Hepatocyte (in vitro differentiated cells): ENCODE measurements around the gene PDE3B. TPM values are rescaled to one million over a fixed set of nuclear protein-coding genes. Genes with fewer than 3 reads are reported as not detected.

Experiments
- DNase-seq: peaks from one replicate; pipeline ENCODE4 v3.0.0-alpha.2; 2016; ENCODE audit warnings: low spot score
- H2AFZ ChIP-seq: fragments of 200-600 bp; sonication (generic); 2 replicates; pipeline ENCODE4 v1.6.0; 2016; ENCODE audit warnings: antibody characterized with exemption, mild to moderate bottlenecking
- H3K27ac ChIP-seq: fragments of 200-600 bp; sonication (generic); 2 replicates; pipeline ENCODE4 v1.5.1; 2016; ENCODE audit warnings: mild to moderate bottlenecking
- H3K27me3 ChIP-seq: fragments of 200-600 bp; sonication (generic); 2 replicates; pipeline ENCODE4 v1.6.1; 2016
- H3K36me3 ChIP-seq: fragments of 200-600 bp; sonication (generic); replicated peaks from 2 replicates; pipeline ENCODE4 v1.5.1; 2016; ENCODE audit warnings: low read depth; ENCODE audit not compliant: insufficient read depth
- H3K4me1 ChIP-seq: fragments of 200-600 bp; sonication (generic); 2 replicates; pipeline ENCODE4 v1.5.1; 2016; ENCODE audit warnings: mild to moderate bottlenecking, moderate library complexity; ENCODE audit not compliant: insufficient read depth
- H3K4me2 ChIP-seq: fragments of 200-600 bp; sonication (generic); 2 replicates; pipeline ENCODE4 v1.6.0; 2016
- H3K4me3 ChIP-seq: fragments of 200-600 bp; sonication (generic); 2 replicates; pipeline ENCODE4 v1.5.1; 2016; ENCODE audit warnings: mild to moderate bottlenecking
- H3K79me2 ChIP-seq: fragments of 200-600 bp; sonication (generic); 2 replicates; pipeline ENCODE4 v1.6.0; 2017; ENCODE audit warnings: mild to moderate bottlenecking
- H3K9me2 ChIP-seq: fragments of 200-600 bp; sonication (generic); replicated peaks from 2 replicates; pipeline ENCODE4 v1.6.0; 2017; ENCODE audit warnings: mild to moderate bottlenecking; ENCODE audit not compliant: insufficient read depth
- H3K9me3 ChIP-seq: fragments of 200-600 bp; sonication (generic); 2 replicates; pipeline ENCODE4 v1.5.1; 2016; ENCODE audit warnings: low read depth, mild to moderate bottlenecking
- H4K20me1 ChIP-seq: fragments of 200-600 bp; sonication (generic); 2 replicates; pipeline ENCODE4 v1.6.0; 2016; ENCODE audit warnings: mild to moderate bottlenecking; ENCODE audit not compliant: insufficient read depth, poor library complexity, severe bottlenecking
- CTCF ChIP-seq: fragments of 200-600 bp; sonication (generic); IDR thresholded peaks from 2 replicates; pipeline ENCODE4 v1.5.1; 2016; ENCODE audit warnings: antibody characterized with exemption, mild to moderate bottlenecking; ENCODE audit not compliant: poor library complexity
- EZH2 ChIP-seq: fragments of 200-600 bp; sonication (generic); IDR thresholded peaks from 2 replicates; pipeline ENCODE4 v1.6.1; 2016; ENCODE audit warnings: antibody characterized with exemption, mild to moderate bottlenecking, borderline replicate concordance
- EZH2phosphoT487 ChIP-seq: fragments of 200-600 bp; sonication (generic); IDR thresholded peaks from one replicate; pipeline ENCODE4 v1.6.1; 2018; ENCODE audit warnings: antibody characterized with exemption, mild to moderate bottlenecking, low read depth, moderate library complexity; ENCODE audit not compliant: unreplicated experiment, severe bottlenecking
- WGBS: methylation state at CpG from one replicate; pipeline ENCODE4 v1.1.6; 2016; ENCODE audit warnings: low lambda C conversion rate; ENCODE audit errors: missing lambda C conversion rate; 5-methylcytosine and 5-hydroxymethylcytosine counted together
- polyA plus RNA-seq: library from polyadenylated mRNA; unstranded; fragments of >200 nt; fragmentation: Nextera tagmentation; extraction: Ambion mirVana; gene quantifications from 2 replicates; pipeline ENCODE4 v1.2.1, GENCODE V29; 2016
- total RNA-seq: library from RNA; depleted of rRNA; stranded (reverse); fragments of >200 nt; gene quantifications from 2 replicates; pipeline ENCODE4 v1.2.3, GENCODE V29; 2014

The PDE3B gene
- total and polyA plus RNA-seq, 2 experiments from 2014 or later = 15.8 to 46.3 TPM

GRCh38 chr11:14642873-14643696 lies 519 bp upstream of the PDE3B start:
- no peaks in the 10 kb centered on the region for H3K36me3 ChIP-seq
- no peaks in the 10 kb centered on the region for H3K27me3 ChIP-seq
- peaks cover 48% of the 10 kb centered on the region for H3K79me2 ChIP-seq
- DNase-seq = no peak
- H3K9me2 ChIP-seq = no peaks in the 10 kb centered on the region
- peak overlapping the region; percentile 75 for H3K4me2 ChIP-seq
- no peak for TF ChIP-seq EZH2phosphoT487
- 32% methylated on average over 48 of the region's 52 CpGs for WGBS
- H3K4me3 ChIP-seq = peak overlapping the region; percentile 40
- peaks cover 14% of the 10 kb centered on the region for H3K4me1 ChIP-seq
- peaks cover 3% of the 10 kb centered on the region for H4K20me1 ChIP-seq
- peak overlapping the region; percentile 64 for H3K27ac ChIP-seq
- no peaks in the 10 kb centered on the region for H3K9me3 ChIP-seq
- peak overlapping the region; percentile 68 for H2AFZ ChIP-seq

- Histone ChIP-seq H2AFZ (peak overlapping the region; percentile 75), H3K4me3 (peak overlapping the region; percentile 88), H3K4me2 (peak overlapping the region; percentile 75), H3K79me2 (peaks cover 62% of the 10 kb centered on the region), H3K9me3 (no peaks in the 10 kb centered on the region), H3K9me2 (no peaks in the 10 kb centered on the region), H3K27ac (peak overlapping the region; percentile 84), H3K27me3 (no peaks in the 10 kb centered on the region), H4K20me1 (peaks cover 3% of the 10 kb centered on the region), H3K4me1 (peaks cover 22% of the 10 kb centered on the region), H3K36me3 (no peaks in the 10 kb centered on the region)
- peak; percentile 70 for DNase-seq
- TF ChIP-seq EZH2phosphoT487 (no peak), EZH2 (no peak), CTCF (peak; percentile 1)
- under 1% methylated on average over 60 of the region's 65 CpGs for WGBS
These were observed 816 bp downstream of the PDE3B start for GRCh38 chr11:14644226-14645014.

GRCh38 chr11:14645015-14645912 lies 1.7 kb downstream of the PDE3B start:
- H3K9me3 ChIP-seq = no peaks in the 10 kb centered on the region
- peak overlapping the region; percentile 88 for H3K4me3 ChIP-seq
- DNase-seq = no peak
- no peak for TF ChIP-seq EZH2
- TF ChIP-seq CTCF = no peak
- TF ChIP-seq EZH2phosphoT487 = no peak
- WGBS = 5% methylated on average over 17 of the region's 17 CpGs
- peak overlapping the region; percentile 84 for H3K27ac ChIP-seq
- peak overlapping the region; percentile 75 for H3K4me2 ChIP-seq
- H3K9me2 ChIP-seq = no peaks in the 10 kb centered on the region
- H3K4me1 ChIP-seq = peaks cover 22% of the 10 kb centered on the region
- H3K27me3 ChIP-seq = no peaks in the 10 kb centered on the region
- peaks cover 67% of the 10 kb centered on the region for H3K79me2 ChIP-seq
- H3K36me3 ChIP-seq = no peaks in the 10 kb centered on the region
- H4K20me1 ChIP-seq = peaks cover 3% of the 10 kb centered on the region
- peak overlapping the region; percentile 75 for H2AFZ ChIP-seq
